Upper lobe of left lung (tissue), 6 donors: ENCODE measurements around the gene SEPTIN10. TPM values are rescaled to one million over a fixed set of nuclear protein-coding genes. Genes with fewer than 3 reads are reported as not detected.
A peak's percentile ranks its signal among the peaks of the same experiment; 100 is the strongest.
"Not testable (repeated sequence)": the region's sequence is repeated elsewhere in the genome, so short reads cannot be mapped to it uniquely, and the experiment has no call there.

Source experiments
- ATAC-seq, 2 donors: fragments of 200-7000 bp; cut with Tn5 transposase; one replicate each; pipeline ENCODE4 v1.9.1; 2022; ENCODE audit warnings: mild to moderate bottlenecking in 2 of 2, moderate library complexity in 2 of 2; ENCODE audit not compliant: low FRiP score in 2 of 2
- DNase-seq, 2 donors: peaks; one replicate each; pipeline ENCODE4 v3.0.0-alpha.2; 2019 to 2020
- H3K27ac ChIP-seq, 4 donors: fragments of 200-600 bp; sonication (generic); one replicate each; pipeline ENCODE4 v1.5.1; 2016 to 2019
- H3K27me3 ChIP-seq, 4 donors: fragments of 200-600 bp; sonication (generic); one replicate each; pipeline ENCODE4 v1.5.1; 2017 to 2019
- H3K36me3 ChIP-seq, 4 donors: fragments of 200-600 bp; sonication (generic); one replicate each; pipeline ENCODE4 v1.5.1; 2016 to 2019
- H3K4me1 ChIP-seq, 4 donors: fragments of 200-600 bp; sonication (generic); one replicate each; pipeline ENCODE4 v1.5.1; 2018 to 2019
- H3K4me3 ChIP-seq, 4 donors: fragments of 200-600 bp; sonication (generic); one replicate each; pipeline ENCODE4 v1.5.1; 2017 to 2019; ENCODE audit warnings: mild to moderate bottlenecking in 2 of 4, moderate library complexity in 1 of 4
- H3K9me3 ChIP-seq, 4 donors: fragments of 200-600 bp; sonication (generic); one replicate each; pipeline ENCODE4 v1.5.1; 2018 to 2019
- EP300 ChIP-seq, 4 donors: sonication (generic); formaldehyde crosslinking; IDR thresholded peaks; one replicate each; pipeline ENCODE4 v1.5.1; 2017; ENCODE audit warnings: antibody characterized with exemption in 4 of 4, control low read depth in 2 of 4
- POLR2A ChIP-seq, 4 donors: fragments of 450-650 bp; IDR thresholded peaks; one replicate each; pipeline ENCODE4 v1.5.1; 2016 to 2017; ENCODE audit warnings: antibody characterized with exemption in 4 of 4, mild to moderate bottlenecking in 2 of 4
- POLR2AphosphoS5 ChIP-seq, 2 donors: sonication (generic); formaldehyde crosslinking; IDR thresholded peaks; one replicate each; pipeline ENCODE4 v1.5.1; 2017; ENCODE audit warnings: antibody characterized with exemption in 2 of 2
- WGBS, 2 donors: methylation state at CpG; one replicate each; pipeline ENCODE4 v1.1.5; 2017 to 2018; 5-methylcytosine and 5-hydroxymethylcytosine counted together
- total RNA-seq, 6 donors: library from RNA; depleted of rRNA in 4 of 6; stranded (reverse); fragments of >200 nt in 4 of 6; gene quantifications; one replicate each; pipeline versions ENCODE4 v1.1.0 to v1.2.1, GENCODE V29; 2016 to 2021
- TF ChIP-seq, protein P1 (sequence below), 6 experiments: fragments of 450-650 bp in 4 of 6; fragments of 200-600 bp in 2 of 6; sonication (generic) in 2 of 6; IDR thresholded peaks; one replicate each; pipeline ENCODE4 v1.5.1; 2016 to 2019; ENCODE audit warnings: antibody characterized with exemption in 6 of 6
- donor health status: DM: no; HTN: no; CAD: no; lungs with moderate emphysema.
- donor health status: DM: no; HTN: yes; CAD: no; lungs with severe emphysema.

Gene SEPTIN10
- total RNA-seq, 6 donors from 2014 or later, result 60.8 to 135 (median 88.5) TPM

DNA sequence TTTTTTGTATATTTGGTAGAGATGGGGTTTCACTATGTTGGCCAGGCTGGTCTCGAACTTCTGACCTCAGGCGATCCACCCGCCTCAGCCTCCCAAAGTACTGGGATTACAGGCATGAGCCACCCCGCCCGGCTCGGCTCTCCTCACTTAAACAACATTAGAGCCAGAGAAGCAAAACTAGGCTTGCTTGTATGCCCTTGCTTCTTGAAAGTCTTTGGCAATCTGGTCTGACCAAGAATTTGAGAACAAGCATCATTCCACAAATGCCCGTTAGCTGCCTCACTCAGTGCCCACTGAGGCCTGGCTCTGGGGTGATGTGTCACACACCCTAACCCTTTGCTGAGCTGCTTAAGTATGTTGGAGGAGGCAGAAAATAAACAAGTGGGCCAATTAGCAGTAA is 33.9 kb upstream of the SEPTIN10 start:
- TF ChIP-seq, protein P1, sequence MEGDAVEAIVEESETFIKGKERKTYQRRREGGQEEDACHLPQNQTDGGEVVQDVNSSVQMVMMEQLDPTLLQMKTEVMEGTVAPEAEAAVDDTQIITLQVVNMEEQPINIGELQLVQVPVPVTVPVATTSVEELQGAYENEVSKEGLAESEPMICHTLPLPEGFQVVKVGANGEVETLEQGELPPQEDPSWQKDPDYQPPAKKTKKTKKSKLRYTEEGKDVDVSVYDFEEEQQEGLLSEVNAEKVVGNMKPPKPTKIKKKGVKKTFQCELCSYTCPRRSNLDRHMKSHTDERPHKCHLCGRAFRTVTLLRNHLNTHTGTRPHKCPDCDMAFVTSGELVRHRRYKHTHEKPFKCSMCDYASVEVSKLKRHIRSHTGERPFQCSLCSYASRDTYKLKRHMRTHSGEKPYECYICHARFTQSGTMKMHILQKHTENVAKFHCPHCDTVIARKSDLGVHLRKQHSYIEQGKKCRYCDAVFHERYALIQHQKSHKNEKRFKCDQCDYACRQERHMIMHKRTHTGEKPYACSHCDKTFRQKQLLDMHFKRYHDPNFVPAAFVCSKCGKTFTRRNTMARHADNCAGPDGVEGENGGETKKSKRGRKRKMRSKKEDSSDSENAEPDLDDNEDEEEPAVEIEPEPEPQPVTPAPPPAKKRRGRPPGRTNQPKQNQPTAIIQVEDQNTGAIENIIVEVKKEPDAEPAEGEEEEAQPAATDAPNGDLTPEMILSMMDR (IDR thresholded peaks at IDR 0.05), result no peak
- TF ChIP-seq EP300 (IDR thresholded peaks at IDR 0.05) (no peak), POLR2A (IDR thresholded peaks at IDR 0.05) (no peak), POLR2AphosphoS5 (IDR thresholded peaks at IDR 0.05) (no peak)
- Histone ChIP-seq H3K9me3 (no peaks in the 10 kb centered on the region), H3K4me3 (no peak overlapping the region), H3K27ac (no peak overlapping the region), H3K4me1 (peaks cover 0 to 16% (median 15%) of the 10 kb centered on the region in 4 donors), H3K36me3 (no peaks in the 10 kb centered on the region), H3K27me3 (no peaks in the 10 kb centered on the region)
- DNase-seq, result no peak
- no peak for ATAC-seq
- 87 to 94% methylated on average over 7 of the region's 7 CpGs for WGBS, 2 donors

DNA sequence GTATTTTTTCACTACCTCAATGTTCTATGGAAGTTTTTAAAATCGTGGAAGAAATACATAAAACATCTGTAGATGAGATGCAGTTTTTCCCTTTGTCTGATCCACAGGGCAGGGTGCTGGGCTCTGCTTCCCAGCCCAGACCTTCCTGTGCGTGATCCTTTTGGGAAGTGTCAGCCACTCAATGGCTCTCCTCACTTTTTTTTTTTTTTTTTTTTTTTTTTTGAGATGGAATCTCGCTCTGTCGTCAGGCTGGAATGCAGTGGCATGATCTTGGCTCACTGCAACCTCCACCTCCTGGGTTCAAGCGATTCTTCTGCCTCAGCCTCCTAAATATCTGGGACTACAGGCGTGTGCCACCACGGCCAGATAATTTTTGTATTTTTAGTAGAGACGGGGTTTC is 33.2 kb upstream of the SEPTIN10 start:
- Histone ChIP-seq H3K4me1 (peaks cover 0 to 16% (median 15%) of the 10 kb centered on the region in 4 donors), H3K9me3 (no peaks in the 10 kb centered on the region), H3K36me3 (no peaks in the 10 kb centered on the region), H3K4me3 (no peak overlapping the region), H3K27ac (no peak overlapping the region), H3K27me3 (no peaks in the 10 kb centered on the region)
- no peak for DNase-seq
- no peak for TF ChIP-seq EP300 (IDR thresholded peaks at IDR 0.05)
- TF ChIP-seq POLR2AphosphoS5 (IDR thresholded peaks at IDR 0.05), result no peak
- WGBS, 2 donors, result 93 to 94% methylated on average over 8 of the region's 8 CpGs
- ATAC-seq, result no peak

DNA sequence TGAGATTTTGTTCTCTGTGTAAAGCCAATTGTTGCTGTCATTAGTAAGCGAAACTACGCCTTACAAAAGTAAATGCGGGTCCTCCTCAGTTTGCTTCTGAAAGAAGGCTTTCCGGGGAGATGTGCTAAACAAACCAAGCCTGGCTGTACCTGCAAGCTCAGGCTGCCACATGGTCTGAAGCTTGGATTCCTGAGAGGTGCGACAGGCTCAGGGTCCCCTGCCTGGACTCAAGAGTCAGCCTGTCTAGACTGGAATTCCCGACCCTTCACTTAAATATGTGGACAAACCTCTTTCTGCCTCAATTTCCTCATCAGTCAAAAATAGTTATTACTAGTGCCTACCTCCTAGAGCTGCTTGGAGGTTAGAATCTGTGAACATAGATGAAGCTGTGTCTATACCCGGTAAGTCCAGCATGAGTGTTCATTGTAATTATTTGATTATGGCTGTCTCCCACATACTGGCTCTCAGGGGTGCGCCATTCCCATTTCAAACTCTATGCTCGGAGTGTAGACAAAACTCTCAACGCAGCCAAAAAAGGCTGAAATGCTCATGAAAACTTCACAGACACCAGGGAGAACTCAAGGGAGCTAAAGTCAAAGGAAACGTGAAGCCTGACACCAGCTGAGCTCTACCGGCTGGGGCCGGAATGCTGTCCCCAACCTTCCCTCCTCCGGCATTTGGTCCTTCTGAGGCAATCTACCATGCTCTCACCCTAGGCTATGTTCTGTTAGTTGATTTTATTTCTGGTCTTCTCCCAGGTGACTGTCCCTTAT is 31.8 kb upstream of the SEPTIN10 start:
- ATAC-seq (no peak), DNase-seq (no peak)
- H3K36me3 ChIP-seq, result no peaks in the 10 kb centered on the region
- H3K27ac ChIP-seq, result peak overlapping the region in 1 of 4 donors; percentile 67
- no peak for TF ChIP-seq EP300 (IDR thresholded peaks at IDR 0.05)
- TF ChIP-seq POLR2AphosphoS5 (IDR thresholded peaks at IDR 0.05), result no peak
- TF ChIP-seq, protein P1 (IDR thresholded peaks at IDR 0.05), result no peak
- no peak for TF ChIP-seq POLR2A (IDR thresholded peaks at IDR 0.05)
- no peaks in the 10 kb centered on the region for H3K27me3 ChIP-seq
- no peaks in the 10 kb centered on the region for H3K9me3 ChIP-seq
- peaks cover 0 to 16% (median 15%) of the 10 kb centered on the region in 4 donors for H3K4me1 ChIP-seq
- 91 to 93% methylated on average over 14 of the region's 14 CpGs for WGBS, 2 donors
- H3K4me3 ChIP-seq, result no peak overlapping the region

DNA sequence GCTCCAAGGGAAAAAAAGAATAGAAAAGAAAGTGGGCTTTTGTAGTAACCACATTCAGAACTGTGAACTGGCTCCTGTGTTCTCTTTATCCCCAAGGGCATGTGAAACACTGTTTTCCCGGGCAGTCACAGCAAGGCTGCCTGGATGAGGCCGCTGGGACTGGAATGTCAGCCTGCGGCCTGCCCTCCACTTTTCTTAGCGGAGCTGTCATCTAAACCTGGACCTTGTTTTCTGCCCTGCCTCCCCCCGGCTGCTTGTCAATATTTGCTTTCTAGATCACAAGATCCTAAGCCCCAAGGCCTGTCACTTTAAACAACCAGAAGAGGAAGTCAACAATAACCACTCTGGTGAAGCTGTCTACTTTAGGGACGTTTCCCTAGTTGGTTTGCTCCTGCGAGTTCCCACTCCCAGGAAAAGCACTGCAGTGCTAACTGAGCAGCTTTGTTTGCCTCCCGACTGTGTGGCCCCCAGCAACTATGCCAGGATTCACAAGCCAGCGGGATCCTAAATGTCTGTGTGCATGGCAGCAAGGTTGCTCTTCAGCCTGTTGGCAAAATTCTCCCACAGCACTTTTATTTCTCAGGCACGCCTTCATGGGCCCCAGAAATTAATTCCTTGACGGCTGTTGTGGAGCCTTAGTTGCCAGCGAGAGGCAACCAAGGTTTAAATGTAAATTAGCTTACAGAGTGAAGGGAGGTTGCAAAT is 31.0 kb upstream of the SEPTIN10 start:
- H3K4me3 ChIP-seq, result no peak overlapping the region

DNA sequence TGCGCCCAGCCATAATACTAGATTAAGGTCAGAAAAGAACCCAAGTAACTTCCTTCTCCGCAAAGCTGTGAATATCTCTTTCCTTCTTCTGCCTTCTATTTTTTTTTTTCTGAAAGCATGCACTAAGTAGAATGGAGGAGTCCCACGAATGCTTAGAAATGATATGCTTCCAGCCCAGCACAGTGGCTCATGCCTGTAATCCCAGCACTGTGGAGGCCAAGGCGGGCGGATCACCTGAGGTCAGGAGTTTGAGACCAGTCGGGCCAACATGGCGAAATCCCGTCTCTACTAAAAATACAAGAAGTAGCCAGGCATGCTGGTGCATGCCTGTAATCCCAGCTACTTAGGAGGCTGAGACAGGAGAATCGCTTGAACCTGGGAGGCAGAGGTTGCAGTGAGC is 26.2 kb upstream of the SEPTIN10 start:
- H3K36me3 ChIP-seq, H3K9me3 ChIP-seq, H3K27ac ChIP-seq, DNase-seq, H3K27me3 ChIP-seq, H3K4me3 ChIP-seq, ATAC-seq: not testable (repeated sequence)
- 95 to 97% methylated on average over 9 of the region's 9 CpGs for WGBS, 2 donors
- H3K4me1 ChIP-seq, result peaks cover 0 to 26% (median 24%) of the 10 kb centered on the region in 4 donors

More for the DNA sequence above, 31.0 kb upstream of the SEPTIN10 start:
- peak in 1 of 2 donors; percentile 40 for DNase-seq
- 46 to 54% methylated on average over 9 to 12 of the region's 12 CpGs for WGBS, 2 donors
- H3K36me3 ChIP-seq, result no peaks in the 10 kb centered on the region
- ATAC-seq, result peak; percentile 27 to 64
- no peak for TF ChIP-seq EP300 (IDR thresholded peaks at IDR 0.05)
- TF ChIP-seq, protein P1 (IDR thresholded peaks at IDR 0.05), result no peak
- TF ChIP-seq POLR2AphosphoS5 (IDR thresholded peaks at IDR 0.05), result no peak
- no peak for TF ChIP-seq POLR2A (IDR thresholded peaks at IDR 0.05)
- H3K27ac ChIP-seq, result peak overlapping the region; percentile 54 to 79 (median 61)
- H3K27me3 ChIP-seq, result no peaks in the 10 kb centered on the region
- H3K9me3 ChIP-seq, result no peaks in the 10 kb centered on the region
- H3K4me1 ChIP-seq, result peaks cover 0 to 16% (median 15%) of the 10 kb centered on the region in 4 donors
